HL-60 (cell line): ENCODE data around the gene GRB10.

Source experiments
- DNase-seq, 2 experiments: peaks; one replicate each; pipeline ENCODE4 v3.0.0-alpha.2; 2010 to 2020; ENCODE audit warnings: low read depth in 1 of 2, low spot score in 1 of 2
- H3K27ac ChIP-seq: fragments of 250-450 bp; sonication (Bioruptor Pico); replicated peaks from 2 replicates; pipeline ENCODE4 v1.5.1; 2020; ENCODE audit warnings: mild to moderate bottlenecking, moderate library complexity
- H3K27me3 ChIP-seq: fragments of 250-450 bp; sonication (Bioruptor Pico); 2 replicates; pipeline ENCODE4 v1.5.1; 2021; ENCODE audit warnings: mild to moderate bottlenecking, moderate library complexity; ENCODE audit not compliant: insufficient read depth, poor library complexity, severe bottlenecking
- H3K4me3 ChIP-seq: replicated peaks from 2 replicates; pipeline ENCODE4 v1.5.1; 2011; ENCODE audit warnings: mild to moderate bottlenecking, control low read depth, low read length; ENCODE audit not compliant: insufficient read depth
- CTCF ChIP-seq: IDR thresholded peaks from one replicate; pipeline ENCODE4 v1.5.1; 2011; ENCODE audit warnings: low read length, control low read depth, inconsistent platforms; ENCODE audit not compliant: insufficient read depth
- GABPA ChIP-seq: IDR thresholded peaks from 2 replicates; pipeline ENCODE4 v1.6.1; 2012; ENCODE audit warnings: low read depth
- POLR2AphosphoS5 ChIP-seq: IDR thresholded peaks from 2 replicates; pipeline ENCODE4 v1.6.1; 2012; ENCODE audit warnings: low read depth
- REST ChIP-seq: IDR thresholded peaks from 2 replicates; pipeline ENCODE4 v1.6.1; 2012; ENCODE audit warnings: low read depth; ENCODE audit not compliant: insufficient replicate concordance
- SPI1 ChIP-seq: IDR thresholded peaks from 2 replicates; pipeline ENCODE4 v1.6.1; 2012; ENCODE audit warnings: low read depth, mild to moderate bottlenecking, borderline replicate concordance

The GRB10 gene

GRCh38 chr7:50714857-50715256 lies 67.8 kb downstream of the GRB10 start:
- no peaks in the 10 kb centered on the region for H3K27me3 ChIP-seq
- no peak overlapping the region for H3K4me3 ChIP-seq
- H3K27ac ChIP-seq: no peak overlapping the region
- DNase-seq: no peak
- TF ChIP-seq REST (no peak), SPI1 (no peak), GABPA (no peak), CTCF (no peak), POLR2AphosphoS5 (no peak)

DNA sequence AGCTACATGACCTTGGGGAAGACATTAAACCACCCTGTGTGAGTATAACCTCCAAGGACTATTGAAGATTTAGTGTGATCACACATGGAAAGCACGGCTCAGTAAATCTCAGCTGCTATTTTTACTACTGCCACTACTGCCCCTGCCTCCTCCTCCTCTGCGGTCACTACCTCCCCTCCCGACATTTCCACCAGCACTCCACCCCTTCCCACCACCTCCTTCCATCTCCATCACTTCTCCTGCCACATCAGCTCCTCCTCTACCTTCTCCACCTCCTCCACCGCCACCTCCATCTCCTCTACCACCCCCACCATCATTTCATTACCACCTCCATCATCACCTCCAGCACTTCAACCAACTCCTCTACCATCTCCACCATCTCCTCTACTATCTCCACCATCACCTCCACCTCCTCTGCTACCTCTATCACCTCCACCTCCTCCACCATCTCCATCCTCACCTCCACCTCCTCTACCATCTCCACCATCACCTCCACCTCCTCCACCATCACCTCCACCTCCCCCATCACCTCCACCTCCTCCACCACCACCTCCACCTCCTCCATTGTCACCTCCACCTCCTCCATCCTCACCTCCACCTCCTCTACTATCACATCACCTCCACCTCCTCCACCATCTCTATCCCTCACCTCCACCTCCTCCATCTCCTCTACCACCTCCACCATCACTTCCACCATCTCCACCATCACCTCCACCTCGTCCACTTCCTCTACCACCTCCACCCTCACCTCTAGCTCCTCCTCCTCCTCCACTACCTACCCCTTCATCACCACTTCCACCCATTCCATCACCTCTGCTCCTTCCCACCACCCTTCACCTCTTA lies 69.4 kb downstream of the GRB10 start:
- TF ChIP-seq SPI1: no peak
- no peak for TF ChIP-seq REST
- TF ChIP-seq GABPA: no peak
- TF ChIP-seq CTCF: no peak
- no peak for TF ChIP-seq POLR2AphosphoS5

DNA sequence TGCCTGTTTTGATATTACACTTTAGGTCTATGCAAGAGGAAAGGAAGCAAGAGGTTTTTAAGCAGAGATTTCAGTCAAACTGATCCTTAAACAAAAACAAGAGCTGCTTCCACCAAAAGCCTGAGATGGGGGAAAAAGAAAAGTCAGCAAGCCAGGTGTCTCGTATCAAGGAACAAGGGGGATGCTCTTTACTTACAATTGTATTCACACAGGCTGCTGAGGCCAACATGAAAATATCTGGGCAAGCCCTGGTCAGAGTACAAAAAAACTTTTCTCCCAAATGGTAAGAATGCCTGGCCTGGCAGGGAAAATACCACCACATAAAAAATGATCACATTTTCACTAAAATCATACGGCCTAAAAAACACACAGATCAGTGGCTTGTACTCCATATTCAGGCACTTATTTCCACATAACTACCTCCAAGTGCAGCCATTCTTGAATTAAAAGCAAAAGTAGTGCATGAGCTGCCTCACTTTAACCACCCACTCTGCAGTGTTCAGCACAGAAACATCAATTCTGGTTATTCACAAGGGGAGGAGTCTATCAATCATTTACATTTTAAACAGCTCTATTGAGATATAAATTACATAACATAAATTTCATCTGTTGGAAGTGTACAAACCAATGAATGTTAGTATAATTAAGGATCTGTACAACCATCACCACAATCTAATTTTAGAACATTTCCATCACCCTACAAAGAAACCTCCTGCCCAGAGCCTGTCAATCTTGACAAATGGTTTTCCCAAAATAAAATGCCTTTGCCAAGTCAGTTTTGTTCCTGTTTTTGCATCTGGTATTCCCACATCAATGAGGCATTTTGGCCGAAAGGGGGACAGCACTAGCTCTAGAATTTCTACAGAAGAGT lies 70.2 kb downstream of the GRB10 start:
- TF ChIP-seq CTCF (no peak), SPI1 (no peak), REST (no peak), GABPA (no peak), POLR2AphosphoS5 (no peak)
- DNase-seq: no peak
- Histone ChIP-seq H3K27me3 (no peaks in the 10 kb centered on the region), H3K27ac (no peak overlapping the region), H3K4me3 (no peak overlapping the region)

More for the DNA sequence above, 69.4 kb downstream of the GRB10 start:
- Histone ChIP-seq H3K27me3 (no peaks in the 10 kb centered on the region), H3K4me3 (no peak overlapping the region), H3K27ac (no peak overlapping the region)
- no peak for DNase-seq
